WI38 (cell line): ENCODE results near the gene HOXD1.

Experiments used
- H3K4me3 ChIP-seq: 2 replicates; pipeline ENCODE4 v1.5.1; 2011; ENCODE audit warnings: low read depth, mild to moderate bottlenecking, control low read depth, low read length
- CTCF ChIP-seq: IDR thresholded peaks from 2 replicates; pipeline ENCODE4 v1.5.1; 2012; ENCODE audit warnings: low read depth, mild to moderate bottlenecking, control low read depth, low read length

The HOXD1 gene

GRCh38 chr2:176193048-176193447 is 4.6 kb downstream of the HOXD1 start:
- TF ChIP-seq CTCF, result no peak
- H3K4me3 ChIP-seq, result no peak overlapping the region

GRCh38 chr2:176199902-176200301 is 11.4 kb downstream of the HOXD1 start:
- H3K4me3 ChIP-seq, result no peak overlapping the region
- TF ChIP-seq CTCF, result no peak

- no peak for TF ChIP-seq CTCF
- H3K4me3 ChIP-seq, result no peak overlapping the region
Observed at GRCh38 chr2:176200971-176201370, 12.5 kb downstream of the HOXD1 start.

GRCh38 chr2:176202491-176202890 is 14.0 kb downstream of the HOXD1 start:
- no peak for TF ChIP-seq CTCF
- no peak overlapping the region for H3K4me3 ChIP-seq

GRCh38 chr2:176205126-176205525 is 16.7 kb downstream of the HOXD1 start:
- H3K4me3 ChIP-seq, result no peak overlapping the region
- no peak for TF ChIP-seq CTCF

GRCh38 chr2:176206136-176206535 is 17.7 kb downstream of the HOXD1 start:
- no peak for TF ChIP-seq CTCF
- no peak overlapping the region for H3K4me3 ChIP-seq

- H3K4me3 ChIP-seq, result no peak overlapping the region
- no peak for TF ChIP-seq CTCF
Observed at GRCh38 chr2:176206682-176207081, 18.2 kb downstream of the HOXD1 start.
